ENCODE results near the gene DEAF1.
"Not testable (repeated sequence)": the region's sequence is repeated elsewhere in the genome, so short reads cannot be mapped to it uniquely, and the experiment has no call there.

DNA sequence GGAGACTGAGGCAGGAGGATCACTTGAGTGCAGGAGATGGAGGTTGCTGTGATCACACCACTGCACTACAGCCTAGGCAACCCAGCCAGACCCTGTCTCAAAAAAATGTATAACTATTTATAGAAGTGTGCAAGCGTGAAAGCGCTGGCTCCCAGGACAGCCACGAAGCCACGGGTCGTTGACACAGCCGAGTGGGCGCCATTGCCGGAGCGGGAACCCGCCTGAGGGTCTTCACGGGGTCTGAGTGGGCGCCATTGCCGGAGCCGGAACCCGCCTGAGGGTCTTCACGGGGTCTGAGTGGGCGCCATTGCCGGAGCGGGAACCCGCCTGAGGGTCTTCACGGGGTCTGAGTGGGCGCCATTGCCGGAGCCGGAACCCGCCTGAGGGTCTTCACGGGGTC, 39.5 kb upstream of the DEAF1 start:
- TF ChIP-seq POLR2A (IDR thresholded peaks at IDR 0.05; ENCODE audit: low read length); GATA1 (IDR thresholded peaks at IDR 0.05; ENCODE audit: low read depth, low read length): not testable (repeated sequence)
